Measurements from ENCODE around the gene ADCK2.
"Not testable (repeated sequence)": the region's sequence is repeated elsewhere in the genome, so short reads cannot be mapped to it uniquely, and the experiment has no call there.

Gene ADCK2

DNA sequence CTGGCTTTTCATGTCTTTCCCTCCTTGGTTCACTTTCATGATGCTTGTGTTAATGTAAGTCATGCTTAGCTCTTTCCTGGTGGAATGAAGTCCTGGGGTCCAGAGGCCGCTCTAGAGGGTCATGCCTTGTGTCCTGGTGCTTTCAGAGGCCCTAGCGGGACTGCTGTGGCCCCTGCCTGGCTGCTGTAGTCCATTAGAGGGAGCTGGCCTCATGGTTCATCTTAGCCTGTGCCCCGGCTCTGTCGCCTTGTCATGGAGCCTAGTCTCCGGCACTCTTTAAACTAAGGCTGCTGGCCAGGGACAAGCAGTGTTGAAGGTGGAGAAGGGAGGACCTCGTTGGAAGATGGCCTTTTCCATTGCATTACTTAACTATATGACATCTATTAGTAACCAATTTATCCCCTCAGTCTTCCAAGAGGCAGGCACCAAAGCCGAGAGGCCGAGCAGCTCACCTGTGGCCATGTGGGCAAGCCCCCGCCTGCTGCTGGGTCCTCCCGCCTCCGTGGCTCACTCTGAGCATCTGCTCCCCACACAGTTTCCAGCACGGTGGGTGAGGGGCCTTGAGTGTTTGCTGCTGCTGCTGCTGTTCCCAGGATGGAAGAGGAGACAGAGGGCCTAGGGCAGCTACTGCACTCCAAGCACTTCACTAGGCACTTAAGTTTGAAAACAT lies 18.8 kb downstream of the ADCK2 start:
- no peak for DNase-seq (ENCODE audit: low read depth in 2 of 2)

DNA sequence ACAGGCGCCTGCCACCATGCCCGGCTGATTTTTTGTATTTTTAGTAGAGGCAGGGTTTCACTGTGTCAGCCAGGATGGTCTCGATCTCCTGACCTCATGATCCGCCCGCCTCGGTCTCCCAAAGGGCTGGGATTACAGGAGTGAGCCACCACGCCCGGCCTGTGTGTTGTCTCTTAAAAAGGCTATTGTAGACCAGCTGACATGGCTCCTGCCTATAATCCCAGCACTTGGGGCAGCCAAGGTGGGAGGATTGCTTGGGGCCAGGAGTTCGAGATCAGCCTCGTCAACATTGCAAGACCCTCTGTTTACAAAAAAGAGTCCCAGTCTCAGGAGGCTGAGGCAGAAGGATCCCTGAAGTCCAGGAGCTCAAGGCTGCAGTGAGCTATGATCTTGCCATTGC lies 21.1 kb downstream of the ADCK2 start:
- not testable (repeated sequence) for DNase-seq (ENCODE audit: low read depth in 2 of 2)

DNA sequence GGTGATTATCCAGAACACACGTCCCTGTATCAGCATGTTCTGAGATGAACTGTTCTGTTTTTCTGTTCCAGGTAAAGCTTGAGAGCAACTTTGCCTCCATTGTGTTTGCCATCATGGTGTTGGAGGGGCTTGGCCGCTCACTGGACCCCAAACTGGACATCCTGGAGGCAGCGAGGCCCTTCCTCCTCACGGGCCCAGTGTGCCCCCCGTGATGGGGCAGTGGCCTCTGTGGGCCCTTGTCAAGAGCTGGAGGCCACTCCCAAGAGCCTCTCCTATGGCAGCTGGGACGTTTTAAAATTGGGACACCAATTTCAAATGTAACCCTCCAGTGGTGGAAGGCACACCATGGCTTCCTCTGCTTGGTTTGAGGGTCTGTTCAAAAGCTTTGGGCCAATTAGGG lies 21.8 kb downstream of the ADCK2 start:
- no peak for DNase-seq (ENCODE audit: low read depth in 2 of 2)

DNA sequence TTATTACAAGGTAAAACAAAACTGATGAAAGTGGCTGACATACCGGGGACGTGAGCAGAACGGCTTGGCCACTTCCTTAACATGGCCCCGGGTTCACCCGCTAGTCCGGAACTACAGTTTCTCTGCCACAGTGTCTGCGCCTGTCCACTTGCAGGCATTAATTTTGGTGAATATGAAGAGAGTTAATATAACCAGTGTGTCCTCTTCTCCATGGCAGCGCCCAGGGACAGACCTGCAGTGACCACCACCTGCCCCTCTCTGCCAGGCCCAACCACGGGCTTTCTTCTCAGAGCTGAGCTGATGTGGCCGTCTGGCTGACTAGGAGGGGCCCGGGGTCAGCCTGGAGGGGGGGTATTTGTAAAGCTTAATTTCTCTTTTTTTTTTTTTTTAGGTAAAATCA lies 22.6 kb downstream of the ADCK2 start:
- no peak for DNase-seq (ENCODE audit: low read depth in 2 of 2)

DNA sequence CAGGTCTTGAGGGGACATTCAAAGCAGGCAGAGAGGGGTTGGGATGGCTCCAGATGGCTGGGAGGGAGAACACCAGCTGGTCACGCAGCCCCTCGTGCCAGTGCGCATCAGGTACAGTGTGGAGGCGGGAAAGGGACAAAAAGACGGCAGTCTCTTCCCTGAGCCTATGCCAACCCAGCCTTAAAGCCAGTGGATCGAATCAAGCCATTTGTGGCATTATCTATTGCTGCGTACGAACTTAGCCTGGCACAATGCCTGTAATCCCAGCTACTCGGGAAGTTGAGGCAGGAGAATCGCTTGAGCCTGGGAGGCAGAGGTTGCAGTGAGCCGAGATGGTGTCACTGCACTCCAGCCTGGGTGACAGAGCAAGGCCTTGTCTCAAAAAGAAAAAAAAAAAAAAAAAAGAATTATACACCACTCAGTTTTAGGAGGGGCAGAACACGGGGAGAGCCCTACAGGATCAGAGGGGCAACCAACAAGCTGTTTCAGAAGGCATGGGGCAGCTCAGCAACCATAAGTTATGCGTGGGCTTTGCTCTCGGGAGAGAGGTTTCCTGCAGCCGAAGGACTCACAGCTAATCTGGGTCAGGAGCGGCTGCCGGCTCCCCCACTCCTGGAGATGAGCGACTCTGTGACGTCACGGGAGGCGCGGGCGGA lies 23.4 kb downstream of the ADCK2 start:
- DNase-seq (ENCODE audit: low read depth in 2 of 2) = peak; percentile 90 to 94

DNA sequence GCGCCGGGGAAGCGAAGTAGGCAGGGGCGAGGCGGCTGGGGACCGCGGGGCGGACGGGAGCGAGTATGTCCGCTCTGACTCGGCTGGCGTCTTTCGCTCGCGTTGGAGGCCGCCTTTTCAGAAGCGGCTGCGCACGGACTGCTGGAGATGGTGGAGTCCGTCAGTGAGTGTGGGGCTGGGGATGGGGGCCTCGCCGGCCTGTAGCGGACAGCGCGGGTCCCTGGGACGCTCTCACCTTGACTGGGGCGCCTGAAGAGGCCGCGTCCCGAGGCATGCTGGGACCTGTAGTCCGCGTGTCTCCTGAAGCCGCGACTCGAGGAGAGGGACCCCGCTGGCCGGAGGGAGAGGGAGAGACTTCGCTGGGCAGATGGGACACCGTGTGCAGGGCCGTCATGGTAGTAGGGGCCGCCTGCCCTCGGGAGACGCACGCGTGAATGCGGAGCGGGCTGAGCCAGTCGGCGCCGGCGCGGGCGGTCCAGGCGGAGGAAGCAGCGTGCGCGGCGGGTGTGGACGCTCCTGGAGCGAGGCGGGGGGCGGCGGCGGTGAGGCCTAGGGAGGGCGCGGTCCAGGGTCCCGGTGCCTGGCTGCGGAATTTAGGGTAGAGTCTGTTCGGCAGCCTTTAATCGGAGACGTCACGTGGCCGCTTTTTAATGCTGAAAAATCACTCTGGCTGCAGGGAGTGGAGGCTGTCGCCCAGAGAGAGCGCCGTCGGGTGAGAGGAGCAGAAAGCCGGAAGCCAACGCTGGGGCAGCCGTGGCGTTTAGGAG lies 24.1 kb downstream of the ADCK2 start, which contains the start of gene NDUFB2:
Gene NDUFB2 (plus strand): TSS at position 29 of the 767 bp plus-strand sequence. CDS start 37 bp downstream, at position 66.
- DNase-seq (ENCODE audit: low read depth in 2 of 2) = peak; percentile 55 to 61

DNA sequence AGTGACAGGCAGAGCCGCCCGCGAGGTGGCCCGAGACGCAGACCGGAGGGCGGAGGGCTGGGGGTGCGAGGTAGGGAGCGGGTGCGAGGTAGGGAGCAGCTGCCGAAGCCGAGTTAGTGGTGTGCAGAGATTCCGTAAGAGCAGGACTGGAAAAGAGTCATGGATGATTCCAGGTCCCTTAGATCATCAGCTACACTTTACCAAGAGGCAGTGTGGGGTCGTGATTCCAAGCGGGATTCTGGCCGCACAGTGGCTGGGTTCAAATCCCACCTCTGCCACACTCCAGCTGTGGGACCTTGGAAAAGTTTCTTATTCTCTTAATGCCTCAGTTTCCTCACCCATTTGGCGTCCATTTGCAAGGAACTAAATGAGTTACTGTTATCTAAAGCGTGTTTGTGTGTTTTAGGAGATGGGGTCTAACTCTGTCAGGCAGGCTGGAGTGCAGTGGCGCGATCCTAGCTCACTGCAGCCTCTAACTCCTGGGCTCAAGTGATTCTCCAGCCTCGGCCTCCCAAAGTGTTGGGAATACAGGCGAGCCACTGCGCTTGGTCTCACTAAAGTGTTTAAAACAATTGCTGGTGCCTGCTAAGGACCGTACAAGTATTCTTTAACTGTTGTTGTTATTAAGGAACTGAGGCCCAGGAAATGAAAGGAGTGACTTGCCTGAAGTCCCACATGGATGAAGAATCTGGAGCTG lies 24.9 kb downstream of the ADCK2 start:
- DNase-seq (ENCODE audit: low read depth in 2 of 2) = no peak

DNA sequence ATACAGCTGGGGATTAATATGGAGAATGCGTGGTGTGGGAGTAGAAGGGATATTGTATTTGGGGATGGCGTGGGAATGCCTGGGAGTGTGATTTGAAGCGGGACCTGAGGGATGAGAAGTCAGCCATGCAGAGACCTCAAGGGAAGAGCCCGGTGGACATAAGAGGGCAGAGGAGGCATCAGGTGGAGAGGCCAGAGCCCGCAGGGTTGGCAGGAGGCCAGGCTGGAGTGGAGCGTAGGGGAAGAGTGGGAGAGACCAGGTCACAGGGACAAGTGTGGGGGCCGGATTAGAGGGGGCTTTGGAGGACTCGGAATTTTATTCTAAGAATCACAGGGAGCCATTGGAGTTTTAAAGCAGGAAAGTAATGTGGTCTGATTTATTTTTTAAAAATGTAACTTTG lies 25.7 kb downstream of the ADCK2 start:
- DNase-seq (ENCODE audit: low read depth in 2 of 2) = no peak

DNA sequence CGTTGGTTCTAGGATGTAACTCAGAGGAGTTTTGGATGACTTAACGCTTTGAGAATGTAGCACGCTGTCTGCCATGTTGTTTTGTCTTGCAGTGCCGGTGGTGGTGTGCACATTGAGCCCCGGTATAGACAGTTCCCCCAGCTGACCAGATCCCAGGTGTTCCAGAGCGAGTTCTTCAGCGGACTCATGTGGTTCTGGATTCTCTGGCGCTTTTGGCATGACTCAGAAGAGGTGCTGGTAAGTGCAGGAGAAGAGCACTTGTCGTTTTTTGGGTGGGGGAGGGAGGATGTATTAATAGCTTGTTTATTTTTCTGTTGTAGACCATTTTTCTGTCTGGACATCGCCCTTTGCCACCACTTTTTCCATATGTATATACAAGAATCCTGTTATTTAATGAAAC lies 30.0 kb downstream of the ADCK2 start:
- DNase-seq (ENCODE audit: low read depth in 2 of 2) = no peak

DNA sequence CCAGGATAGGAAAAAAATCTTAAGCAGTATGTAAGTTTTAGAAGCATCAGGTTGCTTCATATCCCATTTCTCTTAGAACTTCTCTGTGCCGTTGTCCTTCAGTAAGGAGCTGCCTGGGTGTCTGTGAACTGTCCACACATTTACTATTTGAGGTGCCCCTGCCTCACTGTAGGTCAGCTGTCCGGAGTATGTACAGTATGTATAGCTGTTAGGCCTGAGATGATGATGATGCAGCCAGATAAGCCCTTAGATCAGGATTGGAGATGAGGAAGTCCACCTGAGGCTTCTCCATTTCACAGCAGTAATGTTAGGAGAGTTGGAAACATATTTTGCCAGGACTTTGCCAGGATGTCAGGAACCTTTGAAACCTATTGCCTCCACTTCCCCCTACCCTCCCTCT lies 31.5 kb downstream of the ADCK2 start:
- DNase-seq (ENCODE audit: low read depth in 2 of 2) = no peak

DNA sequence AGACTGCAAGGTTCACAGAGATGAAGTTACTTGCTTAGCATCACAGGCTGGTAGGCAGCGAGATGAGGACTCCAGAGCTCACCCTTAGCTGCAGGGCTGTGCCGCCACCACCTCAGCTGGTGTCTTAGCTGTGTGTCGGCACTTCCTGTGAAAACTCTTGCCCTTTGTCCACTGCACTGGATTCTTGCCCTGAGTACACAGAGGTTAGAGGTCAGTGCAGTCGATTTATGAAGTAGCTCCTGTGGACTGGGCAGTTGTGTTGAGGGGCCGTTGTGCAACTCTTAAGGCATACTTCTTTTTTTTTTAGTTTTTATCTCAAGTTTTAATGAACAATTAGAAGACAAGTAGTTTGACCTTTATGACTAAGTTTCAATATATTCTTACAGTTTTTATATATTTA lies 34.4 kb downstream of the ADCK2 start:
- no peak for DNase-seq (ENCODE audit: low read depth in 2 of 2)

DNA sequence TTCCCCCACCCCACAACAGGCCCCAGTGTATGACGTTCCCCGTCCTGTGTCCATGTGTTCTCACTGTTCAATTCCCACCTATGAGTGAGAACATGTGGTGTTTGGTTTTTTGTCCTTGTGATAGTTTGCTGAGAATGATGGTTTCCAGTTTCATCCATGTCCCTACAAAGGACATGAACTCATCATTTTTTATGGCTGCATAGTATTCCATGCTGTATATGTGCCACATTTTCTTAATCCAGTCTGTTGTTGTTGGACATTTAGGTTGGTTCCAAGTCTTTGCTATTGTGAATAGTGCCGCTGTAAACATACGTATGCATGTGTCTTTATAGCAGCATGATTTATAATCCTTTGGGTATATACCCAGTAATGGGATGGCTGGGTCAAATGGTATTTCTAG lies 36.0 kb downstream of the ADCK2 start:
- not testable (repeated sequence) for DNase-seq (ENCODE audit: low read depth in 2 of 2)

DNA sequence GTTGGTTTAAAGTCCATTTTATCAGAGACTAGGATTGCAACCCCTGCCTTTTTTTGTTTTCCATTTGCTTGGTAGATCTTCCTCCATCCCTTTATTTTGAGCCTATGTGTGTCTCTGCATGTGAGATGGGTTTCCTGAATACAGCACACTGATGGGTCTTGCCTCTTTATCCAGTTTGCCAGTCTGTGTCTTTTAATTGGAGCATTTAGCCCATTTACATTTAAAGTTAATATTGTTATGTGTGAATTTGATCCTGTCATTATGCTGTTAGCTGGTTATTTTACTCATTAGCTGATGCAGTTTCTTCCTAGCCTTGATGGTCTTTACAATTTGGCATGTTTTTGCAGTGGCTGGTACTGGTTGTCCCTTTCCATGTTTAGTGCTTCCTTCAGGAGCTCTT lies 39.6 kb downstream of the ADCK2 start:
- not testable (repeated sequence) for DNase-seq (ENCODE audit: low read depth in 2 of 2)

DNA sequence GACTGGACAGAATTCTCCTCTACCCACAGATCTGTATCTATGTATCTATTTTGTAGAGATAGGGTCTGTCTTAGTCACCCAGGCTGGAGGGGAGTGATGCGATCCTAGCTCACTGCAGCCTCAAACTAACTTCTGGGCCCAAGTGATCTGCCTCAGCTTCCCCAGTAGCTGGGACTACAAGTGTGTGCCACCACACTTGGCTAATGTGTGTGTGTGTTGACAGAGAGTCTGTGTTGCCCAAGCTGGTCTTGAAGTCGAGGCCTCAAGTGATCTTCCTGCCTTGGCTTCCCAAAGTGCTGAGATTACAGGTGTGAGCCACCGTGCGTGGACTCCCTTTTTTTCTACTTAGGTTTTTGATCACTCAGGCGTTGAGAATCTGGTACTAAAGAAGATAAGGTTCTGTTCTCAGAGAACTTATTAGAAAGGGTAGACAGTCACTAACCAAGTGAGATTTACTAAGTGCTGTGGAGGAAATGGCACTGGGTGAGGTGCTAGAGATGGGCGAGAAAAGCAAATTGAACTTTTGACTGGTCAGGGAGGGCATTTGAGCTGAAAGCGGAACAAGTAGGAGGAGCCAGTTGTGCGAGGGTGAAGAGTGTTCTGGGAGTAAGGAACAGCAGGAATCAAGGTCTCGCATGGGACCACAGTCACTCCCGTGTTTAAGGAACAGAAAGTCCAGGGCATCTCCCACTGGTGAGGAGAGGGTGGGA lies 41.7 kb downstream of the ADCK2 start:
- no peak for DNase-seq (ENCODE audit: low read depth in 2 of 2)

DNA sequence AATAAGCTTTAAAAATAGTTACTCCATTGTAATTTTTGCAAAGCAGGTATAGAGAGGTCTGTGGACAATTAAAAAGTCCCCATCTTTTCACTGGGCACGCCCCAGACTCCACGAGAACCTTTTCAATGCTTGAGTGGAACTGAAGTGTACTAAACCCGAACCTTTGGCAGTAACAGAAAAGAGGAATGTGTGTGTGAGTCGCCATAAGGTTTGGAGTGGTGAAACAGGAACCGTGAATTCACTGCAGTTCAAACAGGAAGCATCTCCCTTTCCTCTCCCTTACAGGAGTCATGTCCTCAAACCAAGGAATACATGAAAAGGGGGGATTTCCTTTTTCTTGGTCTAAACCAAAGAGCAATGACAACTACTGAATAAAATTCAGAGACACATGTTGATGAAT lies 47.0 kb downstream of the ADCK2 start:
- no peak for DNase-seq (ENCODE audit: low read depth in 2 of 2)

DNA sequence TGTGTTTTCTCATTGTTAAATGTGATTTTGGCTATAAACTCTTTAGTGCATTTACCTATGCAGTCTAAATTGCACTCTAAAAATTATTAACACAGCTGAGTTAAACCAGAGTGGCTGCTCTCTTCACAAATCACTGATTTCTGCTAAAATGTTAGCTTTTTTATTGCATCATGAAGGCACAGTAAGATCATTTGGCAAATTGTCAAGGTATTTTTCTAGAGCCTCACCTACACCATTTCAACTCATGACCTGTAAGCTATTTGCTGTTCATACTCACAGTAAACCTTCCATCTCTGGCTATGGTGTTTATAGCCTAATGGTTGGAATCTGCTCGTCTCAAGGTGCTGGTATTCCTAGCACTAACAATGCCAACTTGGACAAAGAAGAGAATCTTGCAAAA lies 49.5 kb downstream of the ADCK2 start:
- no peak for DNase-seq (ENCODE audit: low read depth in 2 of 2)

DNA sequence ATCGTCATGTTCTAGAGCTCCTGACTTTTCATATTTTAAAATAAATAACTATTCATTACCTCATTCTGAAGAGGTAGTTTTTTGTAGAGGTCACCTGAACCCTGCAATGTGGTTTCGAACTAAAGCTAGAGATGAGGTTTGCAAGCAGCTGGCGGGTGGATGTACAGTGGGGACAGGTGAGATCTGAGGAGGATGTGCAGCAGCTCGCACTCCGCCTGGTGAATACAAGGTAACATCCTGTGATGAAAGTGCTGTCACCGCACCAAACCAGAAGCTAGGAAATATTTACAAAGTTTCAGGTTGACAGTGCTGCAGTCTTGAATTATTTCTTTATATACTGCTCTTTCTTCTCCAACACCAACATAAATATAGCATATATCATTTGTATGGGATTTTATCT lies 50.3 kb downstream of the ADCK2 start:
- peak; percentile 16 to 33 for DNase-seq (ENCODE audit: low read depth in 2 of 2)

DNA sequence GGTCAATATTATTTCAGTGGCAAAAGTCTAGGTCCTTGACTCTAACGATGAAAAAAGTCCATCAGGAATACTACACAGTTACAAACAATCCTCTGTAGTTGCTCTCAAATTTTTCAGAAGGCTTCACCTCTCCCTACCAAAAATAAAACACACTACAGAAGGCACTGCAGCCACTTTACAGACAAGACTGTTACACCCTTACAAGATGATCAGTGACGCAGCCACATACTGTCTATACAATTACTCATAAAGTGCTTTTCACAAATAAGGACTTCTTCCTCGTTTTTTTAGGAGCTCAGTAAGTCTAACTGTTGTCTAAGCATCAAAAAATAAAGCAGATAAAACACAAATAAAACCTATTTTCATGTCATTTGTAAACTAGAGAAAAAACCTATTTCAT lies 50.8 kb downstream of the ADCK2 start:
- DNase-seq (ENCODE audit: low read depth in 2 of 2) = no peak

DNA sequence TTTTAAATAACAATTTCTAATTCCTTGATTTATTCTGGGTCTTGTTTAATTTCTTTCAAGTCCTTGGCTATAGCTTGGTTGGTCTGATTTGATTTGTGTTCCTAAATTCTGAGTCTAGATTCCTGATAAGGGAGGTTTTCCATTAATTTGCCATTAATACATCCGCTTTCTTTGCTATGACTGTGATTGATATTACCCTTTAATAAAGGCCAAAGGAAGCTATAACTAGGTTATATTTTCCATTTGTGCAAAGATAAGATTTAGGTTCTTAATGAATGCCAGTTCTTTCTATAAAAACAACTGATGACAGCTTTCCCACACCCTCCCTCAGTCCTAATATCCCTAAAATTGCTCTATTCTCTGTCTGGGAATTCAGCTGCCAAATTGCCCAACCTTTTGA lies 52.0 kb downstream of the ADCK2 start:
- no peak for DNase-seq (ENCODE audit: low read depth in 2 of 2)

DNA sequence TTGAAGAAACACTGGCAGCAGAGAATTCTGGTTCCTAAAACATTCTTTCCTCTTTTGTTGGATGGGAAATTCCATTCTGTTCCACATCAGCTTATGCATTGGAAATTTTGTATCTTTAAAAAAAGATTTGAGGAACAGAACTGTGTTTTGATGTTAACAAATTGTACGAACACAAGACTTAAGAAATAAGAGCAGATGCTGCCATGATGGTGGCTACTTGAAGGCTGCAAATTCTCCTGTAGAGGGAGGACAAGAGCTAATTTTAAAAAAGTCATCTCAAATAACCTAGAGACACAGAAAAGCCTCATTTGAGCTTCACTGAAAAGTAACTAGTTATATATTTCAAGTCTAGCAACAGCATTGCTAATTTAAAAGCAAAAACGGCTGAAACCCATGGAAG lies 53.5 kb downstream of the ADCK2 start:
- no peak for DNase-seq (ENCODE audit: low read depth in 2 of 2)

DNA sequence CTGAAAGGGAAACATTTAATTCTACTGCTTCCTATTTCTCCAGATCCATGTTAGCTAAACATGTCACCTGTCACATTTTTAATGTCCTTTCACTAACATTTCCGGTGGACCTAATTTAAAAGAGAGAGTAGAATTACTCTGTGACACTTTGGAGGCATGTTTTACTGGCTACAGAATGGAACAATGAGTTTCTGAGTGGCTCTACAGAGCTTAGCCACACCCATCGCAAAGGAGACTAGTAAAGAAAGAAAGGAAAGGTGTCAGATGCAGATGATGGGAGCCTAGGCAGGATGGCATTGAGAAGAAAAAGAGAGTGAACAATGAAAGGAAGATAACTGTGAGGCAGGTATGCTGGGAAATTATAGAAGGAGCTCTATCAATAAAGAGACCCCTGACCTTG lies 59.7 kb downstream of the ADCK2 start:
- no peak for DNase-seq (ENCODE audit: low read depth in 2 of 2)

DNA sequence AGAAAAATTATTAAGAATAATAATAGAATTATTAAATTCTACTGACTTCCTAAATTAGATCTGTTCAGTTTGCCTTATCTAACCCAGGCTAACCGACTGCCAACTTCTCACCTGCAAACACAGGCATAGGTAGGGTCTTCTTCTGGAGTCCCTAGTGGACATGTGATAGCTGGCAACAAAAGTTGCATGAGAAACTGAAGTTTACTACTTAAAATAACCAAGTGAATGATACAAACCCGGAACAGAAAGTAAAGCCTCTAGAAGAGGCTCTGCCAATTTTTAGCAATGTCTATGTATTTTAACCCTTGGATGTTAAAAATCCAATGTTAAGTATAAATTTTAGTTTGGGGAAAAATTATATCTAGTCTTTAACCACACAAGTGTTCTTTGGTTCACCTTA lies 61.4 kb downstream of the ADCK2 start:
- no peak for DNase-seq (ENCODE audit: low read depth in 2 of 2)
